Measurements from ENCODE around the gene GALNTL6. TPM values are rescaled to one million over a fixed set of nuclear protein-coding genes. Genes with fewer than 3 reads are reported as not detected.

GALNTL6 gene
- total RNA-seq, 1 donor from 2014 or later = 0.61 TPM

GRCh38 chr4:172061204-172061603 is 248.0 kb downstream of the GALNTL6 start:
- Mint-ChIP-seq H3K9me3 (ENCODE audit: unreplicated experiment) (no peaks in the 10 kb centered on the region), H3K27ac (ENCODE audit: unreplicated experiment) (no peak overlapping the region), H3K27me3 (ENCODE audit: low read depth, unreplicated experiment) (no peaks in the 10 kb centered on the region), H3K4me1 (ENCODE audit: low read depth, unreplicated experiment) (no peaks in the 10 kb centered on the region), H3K36me3 (ENCODE audit: low read depth, unreplicated experiment) (no peaks in the 10 kb centered on the region), H3K4me3 (ENCODE audit: unreplicated experiment) (no peak overlapping the region)
- no peak for TF ChIP-seq CTCF (IDR thresholded peaks at IDR 0.05; ENCODE audit: insufficient read depth, low read depth, low read length)
- no peak for TF ChIP-seq EZH2 (IDR thresholded peaks at IDR 0.05; ENCODE audit: insufficient read depth, low read length)
- Histone ChIP-seq H3K4me1 (ENCODE audit: insufficient read depth, low read length) (no peaks in the 10 kb centered on the region), H2AFZ (ENCODE audit: low read depth, low read length) (no peak overlapping the region), H3K9me3 (ENCODE audit: insufficient read depth, low read depth, low read length) (no peaks in the 10 kb centered on the region), H3K27me3 (ENCODE audit: insufficient read depth, low read length) (no peaks in the 10 kb centered on the region), H3K9ac (ENCODE audit: low read length) (no peak overlapping the region), H3K4me2 (ENCODE audit: low read length) (no peak overlapping the region), H3K79me2 (ENCODE audit: insufficient read depth, low read length) (no peaks in the 10 kb centered on the region), H3K27ac (ENCODE audit: low read depth, low read length) (no peak overlapping the region), H3K36me3 (ENCODE audit: insufficient read depth, low read length) (no peaks in the 10 kb centered on the region), H4K20me1 (ENCODE audit: insufficient read depth, low read length) (no peaks in the 10 kb centered on the region), H3K4me3 (ENCODE audit: insufficient read depth, low read depth, low read length) (no peak overlapping the region)
- DNase-seq (ENCODE audit: low read depth) (no peak), FAIRE-seq (no peak)

DNA sequence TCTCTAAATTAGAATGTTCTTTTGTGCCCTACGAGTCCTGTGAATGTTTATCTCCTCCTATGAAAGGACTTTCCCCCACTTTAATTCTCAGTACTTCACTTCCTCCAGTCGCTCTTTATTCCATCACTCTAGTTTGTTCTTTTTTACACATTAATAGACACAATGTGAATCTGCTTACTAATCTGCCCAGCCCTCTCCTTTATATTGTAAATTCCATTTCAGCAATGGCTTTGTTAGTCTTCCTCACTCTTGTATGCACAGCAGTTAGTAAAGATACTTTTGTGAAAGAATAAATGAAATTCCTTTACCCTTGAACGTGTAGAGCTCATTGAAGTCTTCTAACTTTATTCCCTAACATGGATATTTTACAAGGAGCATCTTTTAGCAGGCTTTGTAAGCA is 255.3 kb downstream of the GALNTL6 start:
- H3K36me3 Mint-ChIP-seq (ENCODE audit: low read depth, unreplicated experiment) = no peaks in the 10 kb centered on the region
- H3K27ac Mint-ChIP-seq (ENCODE audit: unreplicated experiment) = no peak overlapping the region
- Histone ChIP-seq H3K4me2 (ENCODE audit: low read length) (no peak overlapping the region), H3K9me3 (ENCODE audit: insufficient read depth, low read depth, low read length) (no peaks in the 10 kb centered on the region), H4K20me1 (ENCODE audit: insufficient read depth, low read length) (no peaks in the 10 kb centered on the region), H3K4me3 (ENCODE audit: insufficient read depth, low read depth, low read length) (no peak overlapping the region), H3K9ac (ENCODE audit: low read length) (no peak overlapping the region), H3K27me3 (ENCODE audit: insufficient read depth, low read length) (no peaks in the 10 kb centered on the region), H2AFZ (ENCODE audit: low read depth, low read length) (no peak overlapping the region), H3K27ac (ENCODE audit: low read depth, low read length) (no peak overlapping the region), H3K36me3 (ENCODE audit: insufficient read depth, low read length) (no peaks in the 10 kb centered on the region), H3K4me1 (ENCODE audit: insufficient read depth, low read length) (no peaks in the 10 kb centered on the region), H3K79me2 (ENCODE audit: insufficient read depth, low read length) (no peaks in the 10 kb centered on the region)
- H3K9me3 Mint-ChIP-seq (ENCODE audit: unreplicated experiment) = no peaks in the 10 kb centered on the region
- no peaks in the 10 kb centered on the region for H3K4me1 Mint-ChIP-seq (ENCODE audit: low read depth, unreplicated experiment)
- FAIRE-seq (no peak), DNase-seq (ENCODE audit: low read depth) (no peak)
- H3K27me3 Mint-ChIP-seq (ENCODE audit: low read depth, unreplicated experiment) = no peaks in the 10 kb centered on the region
- no peak for TF ChIP-seq EZH2 (IDR thresholded peaks at IDR 0.05; ENCODE audit: insufficient read depth, low read length)
- TF ChIP-seq CTCF (IDR thresholded peaks at IDR 0.05; ENCODE audit: insufficient read depth, low read depth, low read length) = no peak
- no peak overlapping the region for H3K4me3 Mint-ChIP-seq (ENCODE audit: unreplicated experiment)

DNA sequence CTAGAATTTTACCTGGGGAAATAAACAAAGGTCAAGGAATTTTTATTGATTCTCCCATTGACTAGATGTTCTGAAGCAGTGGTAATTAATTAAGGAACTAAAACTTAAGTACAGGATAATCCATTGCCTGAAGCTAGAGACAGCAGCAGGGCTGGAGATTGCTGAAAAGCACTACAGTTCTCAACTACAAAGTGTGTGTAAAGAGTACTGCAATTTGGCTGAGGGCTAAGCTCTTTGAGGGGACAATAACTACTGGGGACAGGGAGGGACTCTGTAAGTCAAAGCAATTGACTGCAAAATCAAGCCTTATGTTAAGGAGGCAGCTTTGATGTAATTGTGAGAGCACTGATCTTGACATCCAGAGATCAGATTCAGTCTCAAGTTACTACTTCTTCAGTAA is 260.4 kb downstream of the GALNTL6 start:
- no peaks in the 10 kb centered on the region for H3K9me3 ChIP-seq (ENCODE audit: insufficient read depth, low read depth, low read length)
- no peaks in the 10 kb centered on the region for H4K20me1 ChIP-seq (ENCODE audit: insufficient read depth, low read length)
- no peaks in the 10 kb centered on the region for H3K4me1 Mint-ChIP-seq (ENCODE audit: low read depth, unreplicated experiment)
- H3K79me2 ChIP-seq (ENCODE audit: insufficient read depth, low read length) = no peaks in the 10 kb centered on the region
- no peak overlapping the region for H3K9ac ChIP-seq (ENCODE audit: low read length)
- no peak overlapping the region for H3K4me2 ChIP-seq (ENCODE audit: low read length)
- H3K27ac Mint-ChIP-seq (ENCODE audit: unreplicated experiment) = no peak overlapping the region
- H3K27me3 Mint-ChIP-seq (ENCODE audit: low read depth, unreplicated experiment) = no peaks in the 10 kb centered on the region
- no peak for TF ChIP-seq EZH2 (IDR thresholded peaks at IDR 0.05; ENCODE audit: insufficient read depth, low read length)
- TF ChIP-seq CTCF (IDR thresholded peaks at IDR 0.05; ENCODE audit: insufficient read depth, low read depth, low read length) = no peak
- H3K4me3 Mint-ChIP-seq (ENCODE audit: unreplicated experiment) = no peak overlapping the region
- H3K27ac ChIP-seq (ENCODE audit: low read depth, low read length) = no peak overlapping the region
- no peaks in the 10 kb centered on the region for H3K27me3 ChIP-seq (ENCODE audit: insufficient read depth, low read length)
- FAIRE-seq = no peak
- H3K4me1 ChIP-seq (ENCODE audit: insufficient read depth, low read length) = no peaks in the 10 kb centered on the region
- H2AFZ ChIP-seq (ENCODE audit: low read depth, low read length) = no peak overlapping the region
- H3K36me3 Mint-ChIP-seq (ENCODE audit: low read depth, unreplicated experiment) = peaks cover 1% of the 10 kb centered on the region
- H3K9me3 Mint-ChIP-seq (ENCODE audit: unreplicated experiment) = no peaks in the 10 kb centered on the region
- DNase-seq (ENCODE audit: low read depth) = no peak
- no peak overlapping the region for H3K4me3 ChIP-seq (ENCODE audit: insufficient read depth, low read depth, low read length)
- H3K36me3 ChIP-seq (ENCODE audit: insufficient read depth, low read length) = no peaks in the 10 kb centered on the region
